HepG2 (cell line): ENCODE data around the gene SYDE2. TPM values are rescaled to one million over a fixed set of nuclear protein-coding genes. Genes with fewer than 3 reads are reported as not detected.

Experiments used
- ARNT ChIP-seq: fragments of 450-650 bp; IDR thresholded peaks from 2 replicates; pipeline ENCODE4 v1.6.1; 2017
- ARNT2 ChIP-seq: sonication (generic); formaldehyde crosslinking; IDR thresholded peaks from 2 replicates; pipeline ENCODE4 v1.8.0; 2022; ENCODE audit warnings: mild to moderate bottlenecking, low read depth, missing genetic modification reagents, moderate library complexity
- BRD4 ChIP-seq: sonication (generic); formaldehyde crosslinking; IDR thresholded peaks from 2 replicates; pipeline ENCODE4 v1.4.0; 2020; ENCODE audit warnings: missing genetic modification reagents
- CBX1 ChIP-seq: IDR thresholded peaks from one replicate; pipeline ENCODE4 v1.6.1; 2016; ENCODE audit warnings: antibody characterized with exemption, low read depth
- CBX2 ChIP-seq, 2 experiments: fragments of 200-600 bp in 1 of 2; sonication (generic); formaldehyde crosslinking in 1 of 2; IDR thresholded peaks; 2 replicates each; pipeline versions ENCODE4 v1.7.0 to v1.8.1; 2018 to 2022; ENCODE audit warnings: low read depth in 2 of 2, low read length in 1 of 2, mild to moderate bottlenecking in 1 of 2, missing genetic modification reagents in 1 of 2
- FOXK1 ChIP-seq: sonication (generic); formaldehyde crosslinking; IDR thresholded peaks from 2 replicates; pipeline ENCODE4 v1.4.0; 2020; ENCODE audit warnings: low read depth, missing genetic modification reagents, borderline replicate concordance
- GFI1 ChIP-seq: sonication (generic); formaldehyde crosslinking; IDR thresholded peaks from 2 replicates; pipeline ENCODE4 v1.5.0; 2020; ENCODE audit warnings: missing genetic modification reagents, mild to moderate bottlenecking, borderline replicate concordance
- HNRNPUL1 ChIP-seq: fragments of 200-400 bp; formaldehyde crosslinking; IDR thresholded peaks from 2 replicates; pipeline ENCODE4 v1.6.1; 2017; ENCODE audit warnings: low read depth, mild to moderate bottlenecking, low read length, moderate library complexity
- KMT2A ChIP-seq: sonication (generic); formaldehyde crosslinking; IDR thresholded peaks from 2 replicates; pipeline ENCODE4 v1.4.0; 2020; ENCODE audit warnings: missing genetic modification reagents
- MIXL1 ChIP-seq: IDR thresholded peaks from 2 replicates; pipeline ENCODE4 v1.6.1; 2016
- MZF1 ChIP-seq: sonication (generic); formaldehyde crosslinking; IDR thresholded peaks from 2 replicates; pipeline ENCODE4 v1.8.1; 2023; ENCODE audit warnings: mild to moderate bottlenecking, missing genetic modification reagents, borderline replicate concordance
- PTBP1 ChIP-seq: fragments of 200-400 bp; formaldehyde crosslinking; IDR thresholded peaks from 2 replicates; pipeline ENCODE4 v1.6.1; 2018; ENCODE audit warnings: low read length, low read depth; ENCODE audit not compliant: poor library complexity, severe bottlenecking
- RARA ChIP-seq: IDR thresholded peaks from 2 replicates; pipeline ENCODE4 v1.6.1; 2016; ENCODE audit warnings: missing genetic modification reagents, missing compliant biosample characterization
- ZBTB8A ChIP-seq: sonication (generic); formaldehyde crosslinking; IDR thresholded peaks from 2 replicates; pipeline ENCODE4 v1.4.0; 2020; ENCODE audit warnings: mild to moderate bottlenecking, low read depth, missing genetic modification reagents, borderline replicate concordance
- ZFP82 ChIP-seq: sonication (generic); formaldehyde crosslinking; IDR thresholded peaks from 2 replicates; pipeline ENCODE4 v1.5.1; 2020; ENCODE audit warnings: mild to moderate bottlenecking, missing genetic modification reagents, borderline replicate concordance
- ZNF234 ChIP-seq: sonication (generic); formaldehyde crosslinking; conservative IDR thresholded peaks from 2 replicates; pipeline ENCODE4 v1.5.1; 2020; ENCODE audit warnings: mild to moderate bottlenecking, missing genetic modification reagents
- ZNF343 ChIP-seq: sonication (generic); formaldehyde crosslinking; IDR thresholded peaks from 2 replicates; pipeline ENCODE4 v1.4.0; 2020; ENCODE audit warnings: mild to moderate bottlenecking, missing genetic modification reagents
- ZNF430 ChIP-seq: sonication (generic); formaldehyde crosslinking; IDR thresholded peaks from 2 replicates; pipeline ENCODE4 v1.9.0; 2021; ENCODE audit warnings: mild to moderate bottlenecking, missing genetic modification reagents
- ZNF652 ChIP-seq: IDR thresholded peaks from 2 replicates; pipeline ENCODE4 v1.6.1; 2016; ENCODE audit warnings: low read depth, borderline replicate concordance
- ZZZ3 ChIP-seq: sonication (generic); formaldehyde crosslinking; IDR thresholded peaks from 2 replicates; pipeline ENCODE4 v1.4.0; 2020; ENCODE audit warnings: missing genetic modification reagents, mild to moderate bottlenecking, borderline replicate concordance
- polyA plus RNA-seq, 8 experiments: library from polyadenylated mRNA; depleted of rRNA in 3 of 8; stranded (reverse) in 7 of 8; unstranded in 1 of 8; fragments of >200 nt; fragmentation: Illumina TruSeq in 4 of 8; extraction: Trizol in 4 of 8; gene quantifications; 2 replicates each; pipeline versions ENCODE4 v1.2.1 to v1.2.3, GENCODE V29; 2011 to 2016; ENCODE audit warnings: low read depth in 4 of 8, missing spikeins in 1 of 8, mixed read lengths in 1 of 8; ENCODE audit not compliant: insufficient read depth in 1 of 8
- total RNA-seq, 5 experiments: library from RNA; depleted of rRNA; stranded (reverse); fragments of >200 nt; fragmentation: Illumina TruSeq; extraction: Trizol; gene quantifications; 2 replicates each; pipeline ENCODE4 v1.2.3, GENCODE V29; 2016; ENCODE audit warnings: low read depth in 1 of 5
- TF ChIP-seq, protein P1 (sequence below): sonication (generic); formaldehyde crosslinking; IDR thresholded peaks from 2 replicates; pipeline ENCODE4 v1.4.0; 2020; ENCODE audit warnings: mild to moderate bottlenecking, missing genetic modification reagents
- TF ChIP-seq, protein P2 (sequence below): sonication (generic); formaldehyde crosslinking; IDR thresholded peaks from 2 replicates; pipeline ENCODE4 v1.4.0; 2020; ENCODE audit warnings: missing genetic modification reagents
- TF ChIP-seq, protein P3 (sequence below): IDR thresholded peaks from 2 replicates; pipeline ENCODE4 v1.6.1; 2012; ENCODE audit warnings: inconsistent platforms
- TF ChIP-seq, protein P4 (sequence below): sonication (generic); formaldehyde crosslinking; IDR thresholded peaks from 2 replicates; pipeline ENCODE4 v1.9.0; 2022; ENCODE audit warnings: missing genetic modification reagents, mild to moderate bottlenecking, borderline replicate concordance

SYDE2 gene
- total and polyA plus RNA-seq, 2 of the 13 experiments (the other 11 are each of a cell fraction or from before 2014, with no cell fraction given): 1.8 to 5.3 TPM

DNA sequence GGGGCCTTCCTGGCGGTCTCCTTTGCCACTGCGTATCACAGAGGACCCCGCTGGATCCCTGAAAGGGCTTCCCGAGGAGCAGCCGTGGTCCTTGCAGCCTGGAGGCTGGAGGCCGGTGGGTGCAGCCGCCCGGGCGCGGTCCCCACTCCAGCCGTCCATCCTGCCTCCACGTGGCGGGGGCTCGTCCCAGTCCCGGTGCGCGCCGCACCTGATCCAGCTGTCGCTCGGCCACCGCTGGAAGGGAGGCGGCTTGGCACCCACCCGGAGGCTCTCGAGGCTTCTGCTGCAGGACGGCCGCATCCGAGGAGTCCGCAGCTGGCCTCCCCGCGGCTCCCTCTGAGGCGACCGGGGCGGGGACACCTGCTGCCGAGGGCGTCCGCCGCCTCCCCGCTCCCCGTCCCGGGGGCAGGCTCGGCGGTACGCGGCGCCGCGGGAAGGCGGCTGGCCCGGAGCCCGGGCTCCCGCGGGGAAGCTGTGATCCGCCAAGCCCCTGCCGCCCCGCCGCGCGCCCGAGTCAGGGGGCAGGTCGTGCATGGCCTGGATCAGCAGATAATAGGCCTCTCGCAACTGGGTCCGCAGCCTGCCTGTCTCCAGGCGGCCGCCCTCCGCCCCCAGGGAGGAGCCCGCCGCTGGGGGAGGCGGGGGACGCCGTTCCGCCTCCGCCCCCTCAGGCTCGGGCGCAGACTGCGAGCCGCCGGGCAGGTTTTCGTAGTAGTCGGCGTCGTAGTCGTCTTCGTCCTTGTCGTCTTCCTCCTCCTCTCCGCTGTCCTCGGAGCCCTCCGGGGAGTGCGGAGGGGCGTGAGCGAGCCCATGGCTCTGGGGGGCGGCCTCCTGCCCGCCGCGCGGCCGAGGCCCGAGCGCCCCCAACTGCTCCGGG, at the start of gene SYDE2 (continued):
- TF ChIP-seq ARNT2 (no peak), ZZZ3 (CRISPR knock-in tag) (peak; percentile 14; the same call in 1 of the 2 replicates), ARNT (no peak), PTBP1 (no peak), KMT2A (CRISPR knock-in tag) (peak; percentile 70; the same call in 1 of the 2 replicates), ZNF234 (CRISPR knock-in tag) (no peak), GFI1 (CRISPR knock-in tag) (0 out of 2 replicates have a peak, but pooled peaks have one; percentile 57), FOXK1 (CRISPR knock-in tag) (no peak), CBX1 (peak; percentile 49), RARA (CRISPR knock-in tag) (no peak), ZNF430 (CRISPR knock-in tag) (no peak), ZNF343 (CRISPR knock-in tag) (no peak; the same call in none of the 2 replicates), ZFP82 (CRISPR knock-in tag) (0 out of 2 replicates have a peak, but pooled peaks have one; percentile 55), ZNF652 (no peak), MZF1 (CRISPR knock-in tag) (no peak), ZBTB8A (CRISPR knock-in tag) (peak; percentile 62; the same call in 1 of the 2 replicates), HNRNPUL1 (no peak), MIXL1 (no peak), CBX2 (IDR thresholded peaks at IDR 0.05; ENCODE audit: low read depth, low read length) (no peak), CBX2 (CRISPR knock-in tag; IDR thresholded peaks at IDR 0.05; ENCODE audit: low read depth) (no peak), BRD4 (peak; percentile 25; the same call in 1 of the 2 replicates)
- TF ChIP-seq, protein P1, sequence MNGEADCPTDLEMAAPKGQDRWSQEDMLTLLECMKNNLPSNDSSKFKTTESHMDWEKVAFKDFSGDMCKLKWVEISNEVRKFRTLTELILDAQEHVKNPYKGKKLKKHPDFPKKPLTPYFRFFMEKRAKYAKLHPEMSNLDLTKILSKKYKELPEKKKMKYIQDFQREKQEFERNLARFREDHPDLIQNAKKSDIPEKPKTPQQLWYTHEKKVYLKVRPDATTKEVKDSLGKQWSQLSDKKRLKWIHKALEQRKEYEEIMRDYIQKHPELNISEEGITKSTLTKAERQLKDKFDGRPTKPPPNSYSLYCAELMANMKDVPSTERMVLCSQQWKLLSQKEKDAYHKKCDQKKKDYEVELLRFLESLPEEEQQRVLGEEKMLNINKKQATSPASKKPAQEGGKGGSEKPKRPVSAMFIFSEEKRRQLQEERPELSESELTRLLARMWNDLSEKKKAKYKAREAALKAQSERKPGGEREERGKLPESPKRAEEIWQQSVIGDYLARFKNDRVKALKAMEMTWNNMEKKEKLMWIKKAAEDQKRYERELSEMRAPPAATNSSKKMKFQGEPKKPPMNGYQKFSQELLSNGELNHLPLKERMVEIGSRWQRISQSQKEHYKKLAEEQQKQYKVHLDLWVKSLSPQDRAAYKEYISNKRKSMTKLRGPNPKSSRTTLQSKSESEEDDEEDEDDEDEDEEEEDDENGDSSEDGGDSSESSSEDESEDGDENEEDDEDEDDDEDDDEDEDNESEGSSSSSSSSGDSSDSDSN (CRISPR knock-in tag): peak; percentile 85
- TF ChIP-seq, protein P2, sequence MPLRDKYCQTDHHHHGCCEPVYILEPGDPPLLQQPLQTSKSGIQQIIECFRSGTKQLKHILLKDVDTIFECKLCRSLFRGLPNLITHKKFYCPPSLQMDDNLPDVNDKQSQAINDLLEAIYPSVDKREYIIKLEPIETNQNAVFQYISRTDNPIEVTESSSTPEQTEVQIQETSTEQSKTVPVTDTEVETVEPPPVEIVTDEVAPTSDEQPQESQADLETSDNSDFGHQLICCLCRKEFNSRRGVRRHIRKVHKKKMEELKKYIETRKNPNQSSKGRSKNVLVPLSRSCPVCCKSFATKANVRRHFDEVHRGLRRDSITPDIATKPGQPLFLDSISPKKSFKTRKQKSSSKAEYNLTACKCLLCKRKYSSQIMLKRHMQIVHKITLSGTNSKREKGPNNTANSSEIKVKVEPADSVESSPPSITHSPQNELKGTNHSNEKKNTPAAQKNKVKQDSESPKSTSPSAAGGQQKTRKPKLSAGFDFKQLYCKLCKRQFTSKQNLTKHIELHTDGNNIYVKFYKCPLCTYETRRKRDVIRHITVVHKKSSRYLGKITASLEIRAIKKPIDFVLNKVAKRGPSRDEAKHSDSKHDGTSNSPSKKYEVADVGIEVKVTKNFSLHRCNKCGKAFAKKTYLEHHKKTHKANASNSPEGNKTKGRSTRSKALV: 0 out of 2 replicates have a peak, but pooled peaks have one; percentile 25
- TF ChIP-seq, protein P3, sequence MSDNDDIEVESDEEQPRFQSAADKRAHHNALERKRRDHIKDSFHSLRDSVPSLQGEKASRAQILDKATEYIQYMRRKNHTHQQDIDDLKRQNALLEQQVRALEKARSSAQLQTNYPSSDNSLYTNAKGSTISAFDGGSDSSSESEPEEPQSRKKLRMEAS: peak; percentile 78
- TF ChIP-seq, protein P4, sequence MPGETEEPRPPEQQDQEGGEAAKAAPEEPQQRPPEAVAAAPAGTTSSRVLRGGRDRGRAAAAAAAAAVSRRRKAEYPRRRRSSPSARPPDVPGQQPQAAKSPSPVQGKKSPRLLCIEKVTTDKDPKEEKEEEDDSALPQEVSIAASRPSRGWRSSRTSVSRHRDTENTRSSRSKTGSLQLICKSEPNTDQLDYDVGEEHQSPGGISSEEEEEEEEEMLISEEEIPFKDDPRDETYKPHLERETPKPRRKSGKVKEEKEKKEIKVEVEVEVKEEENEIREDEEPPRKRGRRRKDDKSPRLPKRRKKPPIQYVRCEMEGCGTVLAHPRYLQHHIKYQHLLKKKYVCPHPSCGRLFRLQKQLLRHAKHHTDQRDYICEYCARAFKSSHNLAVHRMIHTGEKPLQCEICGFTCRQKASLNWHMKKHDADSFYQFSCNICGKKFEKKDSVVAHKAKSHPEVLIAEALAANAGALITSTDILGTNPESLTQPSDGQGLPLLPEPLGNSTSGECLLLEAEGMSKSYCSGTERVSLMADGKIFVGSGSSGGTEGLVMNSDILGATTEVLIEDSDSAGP (CRISPR knock-in tag): no peak
